Left lung (tissue), 10 donors: ENCODE data around the gene SETDB2. TPM values are rescaled to one million over a fixed set of nuclear protein-coding genes. Genes with fewer than 3 reads are reported as not detected.

Experiments
- ATAC-seq: fragments of 200-7000 bp; cut with Tn5 transposase; one replicate; pipeline ENCODE4 v1.9.1; 2020; ENCODE audit warnings: moderate library complexity
- DNase-seq, 4 donors: peaks; one replicate each; pipeline ENCODE4 v3.0.0-alpha.2; 2013 to 2020
- H3K27ac ChIP-seq, 2 donors: fragments of 200-600 bp; sonication (generic) in 1 of 2; one replicate each; pipeline versions ENCODE4 v1.5.0 to v1.8.0; 2020 to 2021
- H3K27me3 ChIP-seq, 2 donors: fragments of 200-600 bp; sonication (generic) in 1 of 2; one replicate each; pipeline versions ENCODE4 v1.5.0 to v1.8.0; 2020 to 2021
- H3K36me3 ChIP-seq, 2 donors: fragments of 200-600 bp; sonication (generic) in 1 of 2; one replicate each; pipeline versions ENCODE4 v1.5.0 to v1.8.0; 2020 to 2021
- H3K4me1 ChIP-seq, 2 donors: fragments of 200-600 bp; one replicate each; pipeline ENCODE4 v1.8.0; 2021
- H3K4me3 ChIP-seq, 2 donors: fragments of 200-600 bp; sonication (generic) in 1 of 2; one replicate each; pipeline versions ENCODE4 v1.5.0 to v1.8.0; 2020 to 2021; ENCODE audit warnings: mild to moderate bottlenecking in 1 of 2
- H3K9me3 ChIP-seq, 2 donors: fragments of 200-600 bp; sonication (generic) in 1 of 2; one replicate each; pipeline versions ENCODE4 v1.5.0 to v1.8.0; 2020 to 2021
- CTCF ChIP-seq, 2 donors: fragments of 200-600 bp; sonication (generic) in 1 of 2; IDR thresholded peaks; one replicate each; pipeline versions ENCODE4 v1.5.0 to v1.8.0; 2021; ENCODE audit warnings: antibody characterized with exemption in 2 of 2
- intact Hi-C, 2 donors: fragments of 100-400 bp; cut with DNase I; formaldehyde crosslinking; loops; one replicate each; pipeline versions ENCODE4 v1.11.2 to v1.14.2; 2022
- polyA plus RNA-seq, 6 donors: library from polyadenylated mRNA; unstranded; fragments of 120-200 nt; gene quantifications; one replicate each; pipeline ENCODE4 v1.2.1, GENCODE V29; 2013; ENCODE audit not compliant: insufficient read length in 6 of 6
- total RNA-seq, 2 donors: library from RNA; stranded (reverse); fragmentation: NEBNext Ultra II Directional; extraction: Animal tissue kit (Norgen Biotek cat#: 25700); gene quantifications; one replicate each; pipeline ENCODE4 v1.2.1, GENCODE V29; 2021
- donor health status: DM: no; HTN: yes; CAD: no.
- donor health status: DM: no; HTN: no; CAD: no.

The SETDB2 gene
- total and polyA plus RNA-seq, 8 donors = 11.4 to 19.6 (median 18.7) TPM

- Histone ChIP-seq H3K9me3 (no peaks in the 10 kb centered on the region), H3K27ac (no peak overlapping the region), H3K4me1 (peaks cover 0 to 5% of the 10 kb centered on the region in 2 donors), H3K36me3 (no peaks in the 10 kb centered on the region), H3K4me3 (no peak overlapping the region), H3K27me3 (no peaks in the 10 kb centered on the region)
- DNase-seq (no peak), ATAC-seq (no peak)
- intact Hi-C loops = loop anchor here in 1 of 2 donors (5.0 kb wide), 1 partner anchor 132 kb away; no protein-coding TSS in a partner anchor
- TF ChIP-seq CTCF (IDR thresholded peaks at IDR 0.05) = no peak
Measured at GRCh38 chr13:49439609-49440008, 4.5 kb upstream of the SETDB2 start.

GRCh38 chr13:49441312-49441711, 2.8 kb upstream of the SETDB2 start:
- peaks cover 0 to 14% of the 10 kb centered on the region in 2 donors for H3K4me1 ChIP-seq
- H3K36me3 ChIP-seq = no peaks in the 10 kb centered on the region
- intact Hi-C loops = no loop called here
- no peak overlapping the region for H3K4me3 ChIP-seq
- H3K27me3 ChIP-seq = no peaks in the 10 kb centered on the region
- TF ChIP-seq CTCF (IDR thresholded peaks at IDR 0.05) = no peak
- H3K27ac ChIP-seq = no peak overlapping the region
- no peak for ATAC-seq
- no peak for DNase-seq
- no peaks in the 10 kb centered on the region for H3K9me3 ChIP-seq

GRCh38 chr13:49441846-49442245, 2.2 kb upstream of the SETDB2 start:
- no peak for DNase-seq
- Histone ChIP-seq H3K9me3 (no peaks in the 10 kb centered on the region), H3K4me1 (peaks cover 0 to 19% of the 10 kb centered on the region in 2 donors), H3K36me3 (no peaks in the 10 kb centered on the region), H3K27me3 (no peaks in the 10 kb centered on the region), H3K4me3 (no peak overlapping the region), H3K27ac (no peak overlapping the region)
- no peak for TF ChIP-seq CTCF (IDR thresholded peaks at IDR 0.05)
- intact Hi-C loops = no loop called here
- no peak for ATAC-seq

GRCh38 chr13:49443357-49443703, 744 bp upstream of the SETDB2 start:
- Histone ChIP-seq H3K9me3 (no peaks in the 10 kb centered on the region), H3K27ac (peak overlapping the region; percentile 94 to 97), H3K36me3 (no peaks in the 10 kb centered on the region), H3K4me1 (peaks cover 0 to 32% of the 10 kb centered on the region in 2 donors), H3K27me3 (no peaks in the 10 kb centered on the region), H3K4me3 (peak overlapping the region; percentile 33 to 71)
- TF ChIP-seq CTCF (IDR thresholded peaks at IDR 0.05) = no peak
- ATAC-seq = peak; percentile 4
- intact Hi-C loops = no loop called here
- DNase-seq = peak in 1 of 4 donors; percentile 45

GRCh38 chr13:49444524-49445395, 686 bp downstream of the SETDB2 start:
- intact Hi-C loops = no loop called here
- peak; percentile 28 for ATAC-seq

More at GRCh38 chr13:49444524-49445395, 686 bp downstream of the SETDB2 start:
- Histone ChIP-seq H3K4me3 (peak overlapping the region; percentile 71 to 82), H3K27ac (peak overlapping the region; percentile 94 to 97), H3K9me3 (no peaks in the 10 kb centered on the region), H3K4me1 (peaks cover 0 to 32% of the 10 kb centered on the region in 2 donors), H3K36me3 (no peaks in the 10 kb centered on the region), H3K27me3 (no peaks in the 10 kb centered on the region)
- TF ChIP-seq CTCF (IDR thresholded peaks at IDR 0.05) = no peak
- peak in 3 of 4 donors; percentile 20 to 39 (median 23) for DNase-seq
